NCI-H2029 (cell line): ENCODE data around the gene RBM7.

ENCODE experiments used
- DNase-seq: peaks from one replicate; lab custom pipeline; 2025; lab: John Stamatoyannopoulos, UW

Gene RBM7

GRCh38 chr11:114448749-114449482, 48.5 kb downstream of the RBM7 start:
- no peak for DNase-seq

- DNase-seq: no peak
Observed at GRCh38 chr11:114449845-114450244, 49.4 kb downstream of the RBM7 start.

DNA sequence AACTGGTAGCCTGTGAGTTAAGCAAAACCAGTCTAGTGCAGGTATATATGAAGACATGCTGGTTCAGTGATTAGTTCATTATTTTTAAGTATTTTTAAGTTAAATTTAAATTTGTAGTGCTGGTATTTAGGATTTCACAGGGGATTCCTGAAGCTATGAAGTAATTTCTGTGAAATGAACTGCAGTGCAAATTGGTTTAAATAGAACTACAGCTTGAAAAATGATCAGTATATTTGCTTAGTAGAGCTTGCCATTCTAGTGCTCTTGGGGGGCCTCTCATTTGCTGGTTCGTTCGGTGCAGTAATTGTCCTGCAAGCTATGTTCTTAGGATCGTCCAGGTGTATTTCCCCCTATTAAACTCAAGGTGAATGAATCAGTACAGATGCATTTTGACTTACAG, 51.9 kb downstream of the RBM7 start:
- DNase-seq: no peak
